Measurements from ENCODE around the gene SMYD3. TPM values are rescaled to one million over a fixed set of nuclear protein-coding genes. Genes with fewer than 3 reads are reported as not detected.
A peak's percentile ranks its signal among the peaks of the same experiment; 100 is the strongest.

SMYD3 gene
- total and polyA plus RNA-seq, 9 of the 15 experiments (the other 6 are each of a cell fraction or from before 2014, with no cell fraction given) = 128 to 440 (median 197) TPM

DNA sequence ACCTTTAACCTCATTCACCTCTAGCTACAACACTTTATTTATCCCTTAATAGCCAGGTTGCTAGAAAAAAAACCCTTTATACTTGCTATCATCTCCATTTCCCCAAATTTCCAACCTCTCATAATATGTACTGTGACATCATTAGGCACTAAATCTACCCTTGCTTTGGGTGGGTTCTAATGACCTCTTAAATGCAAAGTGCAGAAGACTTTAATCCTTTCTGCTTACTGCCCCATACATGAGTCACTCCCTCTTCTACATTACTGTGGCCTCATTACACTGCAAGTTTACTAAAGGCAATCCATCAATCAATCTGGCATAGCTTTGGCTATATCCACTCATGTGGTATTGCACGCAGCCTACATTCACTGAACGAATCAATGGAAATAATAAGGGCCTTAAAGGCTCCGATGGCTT, 353.3 kb downstream of the SMYD3 start (continued):
- no peak for TF ChIP-seq NR2C2 (CRISPR knock-in tag; IDR thresholded peaks at IDR 0.05)
- TF ChIP-seq NR2C2 (tag; IDR thresholded peaks at IDR 0.05) = peak; percentile 76
- TF ChIP-seq, protein P1, sequence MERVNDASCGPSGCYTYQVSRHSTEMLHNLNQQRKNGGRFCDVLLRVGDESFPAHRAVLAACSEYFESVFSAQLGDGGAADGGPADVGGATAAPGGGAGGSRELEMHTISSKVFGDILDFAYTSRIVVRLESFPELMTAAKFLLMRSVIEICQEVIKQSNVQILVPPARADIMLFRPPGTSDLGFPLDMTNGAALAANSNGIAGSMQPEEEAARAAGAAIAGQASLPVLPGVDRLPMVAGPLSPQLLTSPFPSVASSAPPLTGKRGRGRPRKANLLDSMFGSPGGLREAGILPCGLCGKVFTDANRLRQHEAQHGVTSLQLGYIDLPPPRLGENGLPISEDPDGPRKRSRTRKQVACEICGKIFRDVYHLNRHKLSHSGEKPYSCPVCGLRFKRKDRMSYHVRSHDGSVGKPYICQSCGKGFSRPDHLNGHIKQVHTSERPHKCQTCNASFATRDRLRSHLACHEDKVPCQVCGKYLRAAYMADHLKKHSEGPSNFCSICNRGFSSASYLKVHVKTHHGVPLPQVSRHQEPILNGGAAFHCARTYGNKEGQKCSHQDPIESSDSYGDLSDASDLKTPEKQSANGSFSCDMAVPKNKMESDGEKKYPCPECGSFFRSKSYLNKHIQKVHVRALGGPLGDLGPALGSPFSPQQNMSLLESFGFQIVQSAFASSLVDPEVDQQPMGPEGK (CRISPR knock-in tag; IDR thresholded peaks at IDR 0.05; ENCODE audit: borderline replicate concordance) = no peak
- TF ChIP-seq RFX7 (CRISPR knock-in tag; IDR thresholded peaks at IDR 0.05) = no peak
- no peak for TF ChIP-seq ZBTB7A (IDR thresholded peaks at IDR 0.05; ENCODE audit: borderline replicate concordance, control insufficient read depth, low read depth, low read length)
- TF ChIP-seq RBM22 (IDR thresholded peaks at IDR 0.05; ENCODE audit: low read depth, low read length, poor library complexity, severe bottlenecking) = no peak
- TF ChIP-seq PHB (CRISPR knock-in tag; IDR thresholded peaks at IDR 0.05) = no peak
- TF ChIP-seq ZNF311 (CRISPR knock-in tag; IDR thresholded peaks at IDR 0.05) = no peak
- no peak for TF ChIP-seq ZNF57 (CRISPR knock-in tag; IDR thresholded peaks at IDR 0.05)
- TF ChIP-seq ZBTB12 (CRISPR knock-in tag; IDR thresholded peaks at IDR 0.05) = no peak
- TF ChIP-seq, protein P2, sequence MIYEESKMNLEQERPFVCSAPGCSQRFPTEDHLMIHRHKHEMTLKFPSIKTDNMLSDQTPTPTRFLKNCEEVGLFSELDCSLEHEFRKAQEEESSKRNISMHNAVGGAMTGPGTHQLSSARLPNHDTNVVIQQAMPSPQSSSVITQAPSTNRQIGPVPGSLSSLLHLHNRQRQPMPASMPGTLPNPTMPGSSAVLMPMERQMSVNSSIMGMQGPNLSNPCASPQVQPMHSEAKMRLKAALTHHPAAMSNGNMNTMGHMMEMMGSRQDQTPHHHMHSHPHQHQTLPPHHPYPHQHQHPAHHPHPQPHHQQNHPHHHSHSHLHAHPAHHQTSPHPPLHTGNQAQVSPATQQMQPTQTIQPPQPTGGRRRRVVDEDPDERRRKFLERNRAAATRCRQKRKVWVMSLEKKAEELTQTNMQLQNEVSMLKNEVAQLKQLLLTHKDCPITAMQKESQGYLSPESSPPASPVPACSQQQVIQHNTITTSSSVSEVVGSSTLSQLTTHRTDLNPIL (CRISPR knock-in tag; IDR thresholded peaks at IDR 0.05) = no peak
- 0 out of 2 replicates have a peak, but pooled peaks have one; percentile 5 for TF ChIP-seq ZNF668 (CRISPR knock-in tag; IDR thresholded peaks at IDR 0.05)
- no peak for TF ChIP-seq HCFC1 (IDR thresholded peaks at IDR 0.05; ENCODE audit: low read depth, low read length)
- peak; percentile 21; the same call in 1 of the 2 replicates for TF ChIP-seq MEF2D (tag; conservative IDR thresholded peaks at IDR 0.05; ENCODE audit: low read depth)
- no peak for TF ChIP-seq ZSCAN29 (IDR thresholded peaks at IDR 0.05)
- TF ChIP-seq ZNF444 (CRISPR knock-in tag; IDR thresholded peaks at IDR 0.05) = no peak
- no peak for TF ChIP-seq MBD2 (IDR thresholded peaks at IDR 0.05; ENCODE audit: borderline replicate concordance, low read depth)
- TF ChIP-seq NCOA4 (IDR thresholded peaks at IDR 0.05; ENCODE audit: partially characterized antibody) = no peak
- no peak for TF ChIP-seq CAMTA2 (CRISPR knock-in tag; conservative IDR thresholded peaks at IDR 0.05)
- TF ChIP-seq SAP30 (IDR thresholded peaks at IDR 0.05; ENCODE audit: borderline replicate concordance, insufficient read depth, low read depth, low read length, poor library complexity, severe bottlenecking) = no peak
- no peak for TF ChIP-seq TCF7 (IDR thresholded peaks at IDR 0.05; ENCODE audit: borderline replicate concordance)
- no peak for TF ChIP-seq POLR2AphosphoS5 (IDR thresholded peaks at IDR 0.05; ENCODE audit: control insufficient read depth, insufficient read depth, low read depth, low read length)
- no peak for TF ChIP-seq TAF15 (IDR thresholded peaks at IDR 0.05; ENCODE audit: low read depth, low read length)
- TF ChIP-seq BRD4 (IDR thresholded peaks at IDR 0.05) = 0 out of 2 replicates have a peak, but pooled peaks have one; percentile 62
- 0 out of 2 replicates have a peak, but pooled peaks have one; percentile 45 for TF ChIP-seq LCOR (CRISPR knock-in tag; IDR thresholded peaks at IDR 0.05)
- TF ChIP-seq ATF1 (CRISPR knock-in tag; IDR thresholded peaks at IDR 0.05) = no peak
- peak; percentile 49; the same call in 1 of the 2 replicates for TF ChIP-seq ATF1 (tag; IDR thresholded peaks at IDR 0.05)
- no peak for TF ChIP-seq SLC30A9 (CRISPR knock-in tag; IDR thresholded peaks at IDR 0.05)
- TF ChIP-seq XRCC5 (IDR thresholded peaks at IDR 0.05; ENCODE audit: low read depth, low read length) = no peak

Measured in K562 (cell line).